Psoas muscle (tissue), 8 donors: ENCODE measurements around the gene TNFRSF11A. TPM values are rescaled to one million over a fixed set of nuclear protein-coding genes. Genes with fewer than 3 reads are reported as not detected.

Source experiments
- ATAC-seq, 4 donors: fragments of 200-7000 bp; cut with Tn5 transposase; one replicate each; pipeline ENCODE4 v1.9.1; 2020; ENCODE audit warnings: moderate library complexity in 3 of 4, mild to moderate bottlenecking in 2 of 4
- DNase-seq, 2 donors: peaks; one replicate each; pipeline ENCODE4 v3.0.0-alpha.2; 2020
- H3K27ac ChIP-seq: fragments of 200-600 bp; one replicate; pipeline ENCODE4 v1.8.0; 2022
- H3K27me3 ChIP-seq, 3 donors: fragments of 200-600 bp in 1 of 3; one replicate each; pipeline versions ENCODE4 v1.6.1 to v1.8.0; 2013 to 2022; ENCODE audit warnings: low read length in 2 of 3, mild to moderate bottlenecking in 2 of 3, moderate library complexity in 1 of 3; ENCODE audit not compliant: insufficient read depth in 3 of 3
- H3K36me3 ChIP-seq, 2 donors: fragments of 200-600 bp in 1 of 2; one replicate each; pipeline versions ENCODE4 v1.6.1 to v1.8.0; 2013 to 2022; ENCODE audit warnings: low read depth in 1 of 2, mild to moderate bottlenecking in 1 of 2, moderate library complexity in 1 of 2; ENCODE audit not compliant: insufficient read depth in 1 of 2
- H3K4me1 ChIP-seq: fragments of 200-600 bp; one replicate; pipeline ENCODE4 v1.8.0; 2022
- H3K4me3 ChIP-seq: fragments of 200-600 bp; one replicate; pipeline ENCODE4 v1.8.0; 2022; ENCODE audit warnings: mild to moderate bottlenecking
- H3K9me3 ChIP-seq: fragments of 200-600 bp; one replicate; pipeline ENCODE4 v1.8.0; 2022
- WGBS, 3 donors: extraction: QIAGEN DNeasy Blood & Tissue Kit; methylation state at CpG; one replicate each; pipeline versions ENCODE4 v1.1.6 to v1.1.7; 2013; 5-methylcytosine and 5-hydroxymethylcytosine counted together
- intact Hi-C, 2 donors: fragments of 100-400 bp; cut with DNase I; formaldehyde crosslinking; loops; one replicate each; pipeline versions ENCODE4 v1.11.0 to v1.14.2; 2022
- polyA plus RNA-seq, 3 donors: library from polyadenylated mRNA; stranded (reverse); fragments of 200-250 nt; gene quantifications; one replicate each; pipeline ENCODE4 v1.2.3, GENCODE V29; 2013
- total RNA-seq, 4 donors: library from RNA; stranded (reverse); fragmentation: NEBNext Ultra II Directional in 2 of 4; extraction: Animal tissue kit (Norgen Biotek cat#: 25700) in 2 of 4; gene quantifications; one replicate each; pipeline versions ENCODE4 v1.2.1 to v1.2.4, GENCODE V29; 2021 to 2023
- TF ChIP-seq, protein P1 (sequence below): fragments of 200-600 bp; IDR thresholded peaks from one replicate; pipeline ENCODE4 v1.8.0; 2022; ENCODE audit warnings: antibody characterized with exemption
- donor health status: healthy with polysubstance abuse.
- donor health status: DM: no; HTN: no; CAD: no; lungs with moderate emphysema.
- donor health status: Bipolar disorder and iron deficiency.
- donor health status: healthy.
- donor health status: DM: yes; HTN: yes; CAD: no.
- donor health status: DM: no; HTN: no; CAD: no.
- donor health status: DM: no; HTN: no; CAD: no.
- donor health status: DM: yes; HTN: yes; CAD: no.

TNFRSF11A gene
- total and polyA plus RNA-seq, 7 donors = 0.12 to 1.3 (median 0.60) TPM

DNA sequence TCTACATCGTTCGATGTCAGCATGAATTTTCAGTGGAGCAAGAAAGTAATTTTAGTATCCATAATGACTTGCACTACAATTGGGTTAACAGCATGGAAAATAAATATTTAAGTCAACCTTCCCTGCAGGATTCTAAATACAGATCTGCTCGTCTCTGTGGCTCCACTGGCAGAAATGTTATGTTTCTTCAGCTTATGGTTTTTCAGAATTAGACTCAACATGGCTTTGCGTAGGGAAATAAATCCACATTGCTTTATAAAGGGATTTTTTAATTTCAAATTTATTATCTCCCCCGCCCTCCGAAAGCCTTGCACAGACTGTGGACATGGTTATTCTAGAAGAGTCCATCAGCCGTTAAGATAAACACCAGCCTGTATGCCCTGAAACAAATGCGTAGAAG lies 18.2 kb downstream of the TNFRSF11A start:
- intact Hi-C loops = no loop called here

DNA sequence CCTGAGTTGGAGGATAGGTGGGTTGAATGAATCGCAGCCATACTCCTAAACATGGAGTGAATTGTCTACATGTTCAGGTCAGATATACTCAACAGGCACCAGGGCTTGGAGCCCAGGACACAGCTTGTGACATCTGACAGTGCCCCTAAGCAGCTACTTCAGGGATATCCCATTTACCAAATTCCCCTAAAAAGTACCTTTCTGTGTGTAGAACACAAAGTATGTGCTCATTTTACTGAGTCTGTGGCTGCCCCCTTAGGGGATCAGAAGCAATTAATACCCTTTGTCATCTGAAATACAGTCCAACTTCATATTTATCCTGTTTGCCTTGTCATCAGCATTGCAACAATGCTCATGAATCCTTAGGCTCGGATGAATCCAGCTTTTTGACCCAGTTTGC lies 20.8 kb downstream of the TNFRSF11A start:
- TF ChIP-seq, protein P1, sequence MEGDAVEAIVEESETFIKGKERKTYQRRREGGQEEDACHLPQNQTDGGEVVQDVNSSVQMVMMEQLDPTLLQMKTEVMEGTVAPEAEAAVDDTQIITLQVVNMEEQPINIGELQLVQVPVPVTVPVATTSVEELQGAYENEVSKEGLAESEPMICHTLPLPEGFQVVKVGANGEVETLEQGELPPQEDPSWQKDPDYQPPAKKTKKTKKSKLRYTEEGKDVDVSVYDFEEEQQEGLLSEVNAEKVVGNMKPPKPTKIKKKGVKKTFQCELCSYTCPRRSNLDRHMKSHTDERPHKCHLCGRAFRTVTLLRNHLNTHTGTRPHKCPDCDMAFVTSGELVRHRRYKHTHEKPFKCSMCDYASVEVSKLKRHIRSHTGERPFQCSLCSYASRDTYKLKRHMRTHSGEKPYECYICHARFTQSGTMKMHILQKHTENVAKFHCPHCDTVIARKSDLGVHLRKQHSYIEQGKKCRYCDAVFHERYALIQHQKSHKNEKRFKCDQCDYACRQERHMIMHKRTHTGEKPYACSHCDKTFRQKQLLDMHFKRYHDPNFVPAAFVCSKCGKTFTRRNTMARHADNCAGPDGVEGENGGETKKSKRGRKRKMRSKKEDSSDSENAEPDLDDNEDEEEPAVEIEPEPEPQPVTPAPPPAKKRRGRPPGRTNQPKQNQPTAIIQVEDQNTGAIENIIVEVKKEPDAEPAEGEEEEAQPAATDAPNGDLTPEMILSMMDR = no peak
- WGBS, 3 donors = 89 to 93% (median 92%) methylated on average over 2 of the region's 2 CpGs
- intact Hi-C loops = no loop called here

More for the DNA sequence above, 18.2 kb downstream of the TNFRSF11A start:
- TF ChIP-seq, protein P1 = no peak
- Histone ChIP-seq H3K4me1 (no peaks in the 10 kb centered on the region), H3K4me3 (no peak overlapping the region), H3K9me3 (no peaks in the 10 kb centered on the region), H3K27ac (no peak overlapping the region), H3K36me3 (no peaks in the 10 kb centered on the region), H3K27me3 (no peaks in the 10 kb centered on the region)
- no peak for DNase-seq
- ATAC-seq = no peak
- WGBS, 3 donors = 88 to 90% (median 89%) methylated on average over 8 of the region's 8 CpGs

DNA sequence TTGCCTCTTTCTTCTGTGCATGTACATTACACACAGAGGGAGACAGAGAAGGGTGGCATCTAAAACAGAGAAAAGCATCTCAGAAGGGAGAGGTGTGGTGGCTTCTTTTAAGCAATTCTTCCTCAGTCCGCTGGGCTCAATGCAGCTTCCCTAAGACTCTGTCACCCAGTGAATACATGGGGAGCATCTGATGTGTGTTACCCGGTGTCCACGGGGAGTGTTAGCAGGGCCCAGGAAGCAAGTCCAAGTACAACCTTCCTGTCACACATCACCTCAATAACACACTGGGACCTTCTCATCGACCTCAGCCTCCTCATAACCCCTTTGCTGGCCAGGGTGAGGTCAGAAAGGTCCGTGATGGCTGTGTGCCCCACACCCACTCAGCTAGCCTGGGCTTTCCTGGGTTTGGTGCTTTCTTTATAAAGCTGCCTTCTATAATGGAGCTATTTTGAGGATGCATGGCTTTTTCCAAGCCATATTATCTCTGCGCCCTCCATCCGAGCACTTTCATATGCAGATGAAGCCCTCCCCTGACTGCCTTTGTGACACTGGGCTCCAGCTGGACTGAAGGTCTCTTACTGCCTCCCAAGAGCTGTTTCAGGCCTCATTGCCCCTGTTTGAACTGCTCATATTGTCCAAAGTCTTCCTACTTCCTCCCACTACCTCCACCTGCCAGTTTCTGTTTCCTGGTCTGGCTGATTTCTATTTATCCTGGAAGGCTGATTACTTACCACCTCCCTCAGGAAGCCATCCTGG lies 21.4 kb downstream of the TNFRSF11A start:
- intact Hi-C loops = no loop called here
- DNase-seq = no peak
- WGBS, 3 donors = 73 to 78% (median 78%) methylated on average over 7 of the region's 7 CpGs

More for the DNA sequence above, 20.8 kb downstream of the TNFRSF11A start:
- DNase-seq (no peak), ATAC-seq (no peak)
- no peak overlapping the region for H3K4me3 ChIP-seq
- no peaks in the 10 kb centered on the region for H3K27me3 ChIP-seq
- no peaks in the 10 kb centered on the region for H3K4me1 ChIP-seq
- no peaks in the 10 kb centered on the region for H3K9me3 ChIP-seq
- H3K27ac ChIP-seq = no peak overlapping the region
- no peaks in the 10 kb centered on the region for H3K36me3 ChIP-seq

DNA sequence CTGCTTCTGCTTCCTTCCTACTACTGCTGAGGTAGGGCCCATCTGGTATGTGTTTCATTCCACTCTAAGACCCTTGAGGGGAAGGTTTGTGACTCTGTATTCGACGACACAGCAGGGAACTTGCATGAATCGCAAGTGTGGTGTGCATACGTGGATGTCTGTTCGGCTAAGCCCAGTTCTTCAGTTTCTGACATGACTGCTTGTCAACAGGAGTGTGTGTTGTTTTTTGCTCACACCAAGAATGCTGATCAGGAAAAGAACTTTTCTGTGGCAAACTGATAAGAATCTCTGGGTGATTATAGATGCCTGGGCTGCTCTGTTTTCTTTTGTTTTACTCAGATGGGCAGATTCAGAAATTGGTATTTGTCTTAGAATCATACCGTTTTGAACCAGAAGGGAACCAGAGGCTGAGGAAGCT lies 22.0 kb downstream of the TNFRSF11A start:
- Histone ChIP-seq H3K9me3 (no peaks in the 10 kb centered on the region), H3K27ac (no peak overlapping the region), H3K36me3 (no peaks in the 10 kb centered on the region), H3K4me1 (no peaks in the 10 kb centered on the region), H3K4me3 (no peak overlapping the region), H3K27me3 (no peaks in the 10 kb centered on the region)
- DNase-seq (no peak), ATAC-seq (no peak)
- TF ChIP-seq, protein P1 = no peak
- intact Hi-C loops = no loop called here
- 62 to 73% (median 65%) methylated on average over 6 of the region's 6 CpGs for WGBS, 3 donors

More for the DNA sequence above, 21.4 kb downstream of the TNFRSF11A start:
- no peaks in the 10 kb centered on the region for H3K9me3 ChIP-seq
- TF ChIP-seq, protein P1 = no peak
- H3K27ac ChIP-seq = no peak overlapping the region
- H3K36me3 ChIP-seq = no peaks in the 10 kb centered on the region
- ATAC-seq = no peak
- H3K4me3 ChIP-seq = no peak overlapping the region
- no peaks in the 10 kb centered on the region for H3K27me3 ChIP-seq
- H3K4me1 ChIP-seq = no peaks in the 10 kb centered on the region
